Heart left ventricle (tissue), 13 donors: ENCODE measurements around the gene TMEM214.

Source experiments
- CTCF ChIP-seq, 12 donors: fragments of 200-600 bp; sonication (generic) in 4 of 12; IDR thresholded peaks; one replicate each; pipeline versions ENCODE4 v1.5.0 to v1.8.0; 2018 to 2022; ENCODE audit warnings: antibody characterized with exemption in 12 of 12, mild to moderate bottlenecking in 5 of 12
- POLR2A ChIP-seq, 2 donors: fragments of 450-650 bp; IDR thresholded peaks; one replicate each; pipeline ENCODE4 v1.6.1; 2017; ENCODE audit warnings: antibody characterized with exemption in 2 of 2, mild to moderate bottlenecking in 2 of 2, moderate library complexity in 2 of 2
- donor health status: ischemic (EF 13 %, LVEDD 7.1; RV severe dilation, severe dysfunction).
- donor health status: DM: no; HTN: yes; CAD: no.
- donor health status: DM: no; HTN: no; CAD: no.
- donor health status: ischemic (EF 25% LVEDD 6.9; RV normal size, moderate dysfunction).
- donor health status: ischemic (EF 25% LVEDD 5.7; RV mildly dilated, moderate dysfunction).
- donor health status: ischemic (EF 35%, LVEDD 5.7; RV mildly dilated, moderate dysfunction).
- donor health status: nonischemic (EF 11% LVEDD 7.7; RV severe dilation, severe dysfunction).
- donor health status: DM: yes; HTN: yes; CAD: no.
- donor health status: PGD.
- donor health status: ischemic (EF 29% LVEDD 5.4; RV normal size, mild dysfunction).
- donor health status: nonischemic (EF 23%, LVEDD 6.1; RV moderate dilation, normal function).

GRCh38 chr2:27074738-27075565 lies 42.2 kb downstream of the TMEM214 start:
- no peak for TF ChIP-seq CTCF (IDR thresholded peaks at IDR 0.05)
- TF ChIP-seq POLR2A (IDR thresholded peaks at IDR 0.05): no peak
